ENCODE data around the gene CDKN2B-AS1. TPM values are rescaled to one million over a fixed set of nuclear protein-coding genes. Genes with fewer than 3 reads are reported as not detected.

CDKN2B-AS1 gene
- total and polyA plus RNA-seq, 8 donors: 0.24 to 0.92 (median 0.55) TPM; not detected in 3

GRCh38 chr9:22067196-22067595 lies 72.6 kb downstream of the CDKN2B-AS1 start:
- no peak overlapping the region for H3K27ac ChIP-seq
- H3K4me1 ChIP-seq: no peaks in the 10 kb centered on the region
- whole genome bisulfite sequencing, 2 donors: 49 to 97% methylated on average over 4 of the region's 4 CpGs
- H3K9me3 ChIP-seq: no peaks in the 10 kb centered on the region
- ATAC-seq: no peak
- H3K36me3 ChIP-seq: no peaks in the 10 kb centered on the region
- no peak overlapping the region for H3K4me3 ChIP-seq
- no peak for TF ChIP-seq CTCF (IDR thresholded peaks at IDR 0.05)
- intact Hi-C loops (cut with DNase I): no loop called here
- FAIRE-seq: no peak
- no peaks in the 10 kb centered on the region for H3K27me3 ChIP-seq
- DNase-seq: no peak

GRCh38 chr9:22068369-22068768 lies 73.8 kb downstream of the CDKN2B-AS1 start:
- Histone ChIP-seq H3K27me3 (no peaks in the 10 kb centered on the region), H3K27ac (no peak overlapping the region), H3K4me3 (no peak overlapping the region), H3K9me3 (no peaks in the 10 kb centered on the region), H3K4me1 (no peaks in the 10 kb centered on the region), H3K36me3 (no peaks in the 10 kb centered on the region)
- WGBS, 2 donors: 69 to 75% methylated on average over 8 of the region's 8 CpGs
- intact Hi-C loops (cut with DNase I): no loop called here
- no peak for FAIRE-seq
- no peak for DNase-seq
- TF ChIP-seq CTCF (IDR thresholded peaks at IDR 0.05): no peak
- ATAC-seq: no peak

DNA sequence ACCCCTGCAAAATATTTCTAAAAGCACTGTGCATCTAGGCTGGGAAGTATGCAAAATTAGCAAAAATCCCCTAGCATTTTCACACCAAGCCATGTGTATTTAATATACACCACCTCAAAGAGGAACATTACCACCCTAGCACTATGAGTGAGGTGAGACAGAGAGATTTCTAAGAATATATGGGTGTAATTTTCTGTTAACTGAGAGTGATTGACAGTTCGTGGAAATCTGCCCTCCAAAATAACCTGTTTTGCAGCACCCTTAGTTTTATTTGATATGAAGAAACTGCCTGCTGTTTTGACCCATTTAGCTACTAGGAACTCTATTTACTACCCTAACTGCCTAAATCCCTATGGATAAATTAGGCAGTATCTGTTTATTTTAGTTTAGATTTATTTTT lies 78.8 kb downstream of the CDKN2B-AS1 start:
- ATAC-seq: no peak
- no peak for FAIRE-seq
- intact Hi-C loops (cut with DNase I): no loop called here
- no peak overlapping the region for H3K4me3 ChIP-seq
- WGBS, 2 donors: 54 to 75% methylated on average over 1 of the region's 1 CpG
- H3K27me3 ChIP-seq: no peaks in the 10 kb centered on the region
- no peak for DNase-seq
- H3K4me1 ChIP-seq: no peaks in the 10 kb centered on the region
- H3K27ac ChIP-seq: no peak overlapping the region
- TF ChIP-seq CTCF (IDR thresholded peaks at IDR 0.05): no peak
- H3K9me3 ChIP-seq: no peaks in the 10 kb centered on the region
- no peaks in the 10 kb centered on the region for H3K36me3 ChIP-seq

DNA sequence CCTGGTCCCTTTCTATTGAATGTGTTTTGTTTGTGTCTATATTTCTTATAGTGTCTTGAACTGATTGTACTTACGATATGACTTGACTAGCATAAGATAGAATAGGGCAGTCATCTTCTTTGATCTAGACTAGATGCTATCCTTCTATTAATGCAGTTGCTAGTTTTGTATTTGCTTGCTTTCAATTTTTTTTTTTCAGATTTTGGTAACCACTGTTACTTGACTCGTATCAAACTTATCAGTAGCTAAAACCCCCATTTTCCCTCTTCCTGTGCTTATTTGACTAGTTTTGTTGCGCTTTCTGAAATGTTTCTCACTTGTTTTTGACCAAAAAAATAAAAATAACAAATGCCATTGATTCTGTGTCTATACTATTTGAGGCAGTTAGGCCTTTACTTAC lies 83.5 kb downstream of the CDKN2B-AS1 start:
- Histone ChIP-seq H3K4me1 (no peaks in the 10 kb centered on the region), H3K36me3 (no peaks in the 10 kb centered on the region), H3K27me3 (no peaks in the 10 kb centered on the region), H3K4me3 (no peak overlapping the region), H3K27ac (no peak overlapping the region), H3K9me3 (no peaks in the 10 kb centered on the region)
- 83 to 90% methylated on average over 3 of the region's 3 CpGs for WGBS, 2 donors
- DNase-seq (no peak), ATAC-seq (no peak), FAIRE-seq (no peak)
- intact Hi-C loops (cut with DNase I): no loop called here
- no peak for TF ChIP-seq CTCF (IDR thresholded peaks at IDR 0.05)

- WGBS, 2 donors: 51 to 53% methylated on average over 4 of the region's 4 CpGs
- H3K27me3 ChIP-seq: no peaks in the 10 kb centered on the region
- FAIRE-seq: no peak
- H3K27ac ChIP-seq: peak overlapping the region in 2 of 4 donors; percentile 1 to 47
- no peaks in the 10 kb centered on the region for H3K9me3 ChIP-seq
- no peaks in the 10 kb centered on the region for H3K4me1 ChIP-seq
- no peak for TF ChIP-seq CTCF (IDR thresholded peaks at IDR 0.05)
- intact Hi-C loops (cut with DNase I): no loop called here
- peak in 3 of 4 donors; percentile 79 to 88 (median 82) for ATAC-seq
- DNase-seq: peak in 1 of 6 donors; percentile 26
- H3K36me3 ChIP-seq: no peaks in the 10 kb centered on the region
- no peak overlapping the region for H3K4me3 ChIP-seq
Measured at GRCh38 chr9:22079873-22080341, 85.3 kb downstream of the CDKN2B-AS1 start.
